ENCODE data around the gene RNF223. TPM values are rescaled to one million over a fixed set of nuclear protein-coding genes. Genes with fewer than 3 reads are reported as not detected.
"Not testable (repeated sequence)": the region's sequence is repeated elsewhere in the genome, so short reads cannot be mapped to it uniquely, and the experiment has no call there.

RNF223 gene
- total RNA-seq, 1 donor from 2014 or later = 1.2 TPM

GRCh38 chr1:1031659-1032235 is 42.4 kb downstream of the RNF223 start:
- peaks cover 10% of the 10 kb centered on the region for H3K4me1 Mint-ChIP-seq (ENCODE audit: unreplicated experiment)
- peaks cover 6% of the 10 kb centered on the region for H3K27me3 Mint-ChIP-seq
- no peaks in the 10 kb centered on the region for H3K9me3 Mint-ChIP-seq
- H3K36me3 Mint-ChIP-seq = no peaks in the 10 kb centered on the region
- peak overlapping the region; percentile 84 for H3K4me3 Mint-ChIP-seq
- peak overlapping the region; percentile 63 for H3K27ac Mint-ChIP-seq
- no peak for DNase-seq (ENCODE audit: extremely low spot score, unreplicated experiment)
- no peak for TF ChIP-seq CTCF (conservative IDR thresholded peaks at IDR 0.05)

GRCh38 chr1:1030867-1031658 is 43.0 kb downstream of the RNF223 start:
- H3K9me3 Mint-ChIP-seq; H3K27ac Mint-ChIP-seq; H3K36me3 Mint-ChIP-seq; H3K4me3 Mint-ChIP-seq; H3K27me3 Mint-ChIP-seq; DNase-seq (ENCODE audit: extremely low spot score, unreplicated experiment): not testable (repeated sequence)
- H3K4me1 Mint-ChIP-seq (ENCODE audit: unreplicated experiment) = peaks cover 12% of the 10 kb centered on the region

GRCh38 chr1:1027791-1028190 is 46.3 kb downstream of the RNF223 start:
- Mint-ChIP-seq H3K4me1 (ENCODE audit: unreplicated experiment) (peaks cover 19% of the 10 kb centered on the region), H3K4me3 (no peak overlapping the region), H3K36me3 (no peaks in the 10 kb centered on the region), H3K27ac (no peak overlapping the region), H3K27me3 (peaks cover 6% of the 10 kb centered on the region), H3K9me3 (no peaks in the 10 kb centered on the region)
- no peak for DNase-seq (ENCODE audit: extremely low spot score, unreplicated experiment)
- TF ChIP-seq CTCF (conservative IDR thresholded peaks at IDR 0.05) = no peak

GRCh38 chr1:1026599-1027413 is 47.3 kb downstream of the RNF223 start:
- Mint-ChIP-seq H3K27ac (no peak overlapping the region), H3K27me3 (no peaks in the 10 kb centered on the region), H3K36me3 (no peaks in the 10 kb centered on the region), H3K9me3 (no peaks in the 10 kb centered on the region), H3K4me3 (no peak overlapping the region), H3K4me1 (ENCODE audit: unreplicated experiment) (peaks cover 15% of the 10 kb centered on the region)
- DNase-seq (ENCODE audit: extremely low spot score, unreplicated experiment) = no peak
- no peak for TF ChIP-seq CTCF (conservative IDR thresholded peaks at IDR 0.05)

GRCh38 chr1:1025730-1026129 is 48.4 kb downstream of the RNF223 start:
- no peaks in the 10 kb centered on the region for H3K36me3 Mint-ChIP-seq
- no peaks in the 10 kb centered on the region for H3K27me3 Mint-ChIP-seq
- no peak overlapping the region for H3K4me3 Mint-ChIP-seq
- H3K27ac Mint-ChIP-seq = no peak overlapping the region
- TF ChIP-seq CTCF (conservative IDR thresholded peaks at IDR 0.05) = no peak
- no peaks in the 10 kb centered on the region for H3K9me3 Mint-ChIP-seq
- DNase-seq (ENCODE audit: extremely low spot score, unreplicated experiment) = no peak
- H3K4me1 Mint-ChIP-seq (ENCODE audit: unreplicated experiment) = peaks cover 13% of the 10 kb centered on the region

All from type B pancreatic cell (in vitro differentiated cells).